ENCODE measurements around the gene NDST1.

The NDST1 gene

GRCh38 chr5:150489360-150490295 is 18.3 kb upstream of the NDST1 start:
- no peaks in the 10 kb centered on the region for H3K36me3 ChIP-seq (ENCODE audit: control insufficient read depth in 1 of 2, insufficient read depth in 2 of 2, low read length in 2 of 2)
- H3K4me1 ChIP-seq (ENCODE audit: control insufficient read depth in 1 of 2, insufficient read depth in 2 of 2, low read length in 2 of 2) = peaks cover 57 to 58% of the 10 kb centered on the region in 2 donors
- no peak overlapping the region for H3K4me3 ChIP-seq (ENCODE audit: low read depth in 1 of 2, low read length in 2 of 2)
- H3K9me3 ChIP-seq (ENCODE audit: control insufficient read depth in 1 of 2, low read length in 2 of 2) = no peaks in the 10 kb centered on the region
- H3K27ac ChIP-seq (ENCODE audit: low read depth, low read length) = peak overlapping the region; percentile 54
- peak overlapping the region in 1 of 2 donors; percentile 1 for H3K9ac ChIP-seq (ENCODE audit: low read depth in 1 of 2, low read length in 2 of 2)
- H3K27me3 ChIP-seq (ENCODE audit: control insufficient read depth in 1 of 2, insufficient read depth in 2 of 2, low read length in 2 of 2) = no peaks in the 10 kb centered on the region

- H3K9me3 ChIP-seq (ENCODE audit: control insufficient read depth in 1 of 2, low read length in 2 of 2) = no peaks in the 10 kb centered on the region
- H3K4me3 ChIP-seq (ENCODE audit: low read depth in 1 of 2, low read length in 2 of 2) = no peak overlapping the region
- H3K27ac ChIP-seq (ENCODE audit: low read depth, low read length) = no peak overlapping the region
- peaks cover 54 to 55% of the 10 kb centered on the region in 2 donors for H3K4me1 ChIP-seq (ENCODE audit: control insufficient read depth in 1 of 2, insufficient read depth in 2 of 2, low read length in 2 of 2)
- no peaks in the 10 kb centered on the region for H3K36me3 ChIP-seq (ENCODE audit: control insufficient read depth in 1 of 2, insufficient read depth in 2 of 2, low read length in 2 of 2)
- no peaks in the 10 kb centered on the region for H3K27me3 ChIP-seq (ENCODE audit: control insufficient read depth in 1 of 2, insufficient read depth in 2 of 2, low read length in 2 of 2)
- H3K9ac ChIP-seq (ENCODE audit: low read depth in 1 of 2, low read length in 2 of 2) = no peak overlapping the region
Measured at GRCh38 chr5:150490296-150490669, 17.6 kb upstream of the NDST1 start.

- H3K4me1 ChIP-seq (ENCODE audit: control insufficient read depth in 1 of 2, insufficient read depth in 2 of 2, low read length in 2 of 2) = peaks cover 52% of the 10 kb centered on the region in 2 donors
- H3K9me3 ChIP-seq (ENCODE audit: control insufficient read depth in 1 of 2, low read length in 2 of 2) = no peaks in the 10 kb centered on the region
- H3K4me3 ChIP-seq (ENCODE audit: low read depth in 1 of 2, low read length in 2 of 2) = no peak overlapping the region
- no peaks in the 10 kb centered on the region for H3K36me3 ChIP-seq (ENCODE audit: control insufficient read depth in 1 of 2, insufficient read depth in 2 of 2, low read length in 2 of 2)
- no peak overlapping the region for H3K27ac ChIP-seq (ENCODE audit: low read depth, low read length)
- H3K9ac ChIP-seq (ENCODE audit: low read depth in 1 of 2, low read length in 2 of 2) = no peak overlapping the region
- H3K27me3 ChIP-seq (ENCODE audit: control insufficient read depth in 1 of 2, insufficient read depth in 2 of 2, low read length in 2 of 2) = no peaks in the 10 kb centered on the region
Measured at GRCh38 chr5:150490754-150491153, 17.2 kb upstream of the NDST1 start.

- Histone ChIP-seq H3K27ac (ENCODE audit: low read depth, low read length) (no peak overlapping the region), H3K36me3 (ENCODE audit: control insufficient read depth in 1 of 2, insufficient read depth in 2 of 2, low read length in 2 of 2) (no peaks in the 10 kb centered on the region), H3K4me3 (ENCODE audit: low read depth in 1 of 2, low read length in 2 of 2) (no peak overlapping the region), H3K9ac (ENCODE audit: low read depth in 1 of 2, low read length in 2 of 2) (no peak overlapping the region), H3K27me3 (ENCODE audit: control insufficient read depth in 1 of 2, insufficient read depth in 2 of 2, low read length in 2 of 2) (no peaks in the 10 kb centered on the region), H3K4me1 (ENCODE audit: control insufficient read depth in 1 of 2, insufficient read depth in 2 of 2, low read length in 2 of 2) (peaks cover 51% of the 10 kb centered on the region in 2 donors), H3K9me3 (ENCODE audit: control insufficient read depth in 1 of 2, low read length in 2 of 2) (no peaks in the 10 kb centered on the region)
Measured at GRCh38 chr5:150491876-150492275, 16.1 kb upstream of the NDST1 start.

GRCh38 chr5:150492621-150493020 is 15.3 kb upstream of the NDST1 start:
- peaks cover 44 to 46% of the 10 kb centered on the region in 2 donors for H3K4me1 ChIP-seq (ENCODE audit: control insufficient read depth in 1 of 2, insufficient read depth in 2 of 2, low read length in 2 of 2)
- no peak overlapping the region for H3K27ac ChIP-seq (ENCODE audit: low read depth, low read length)
- H3K27me3 ChIP-seq (ENCODE audit: control insufficient read depth in 1 of 2, insufficient read depth in 2 of 2, low read length in 2 of 2) = no peaks in the 10 kb centered on the region
- no peaks in the 10 kb centered on the region for H3K9me3 ChIP-seq (ENCODE audit: control insufficient read depth in 1 of 2, low read length in 2 of 2)
- no peak overlapping the region for H3K9ac ChIP-seq (ENCODE audit: low read depth in 1 of 2, low read length in 2 of 2)
- no peaks in the 10 kb centered on the region for H3K36me3 ChIP-seq (ENCODE audit: control insufficient read depth in 1 of 2, insufficient read depth in 2 of 2, low read length in 2 of 2)
- no peak overlapping the region for H3K4me3 ChIP-seq (ENCODE audit: low read depth in 1 of 2, low read length in 2 of 2)

- H3K9ac ChIP-seq (ENCODE audit: low read depth in 1 of 2, low read length in 2 of 2) = no peak overlapping the region
- H3K27ac ChIP-seq (ENCODE audit: low read depth, low read length) = no peak overlapping the region
- peaks cover 42 to 43% of the 10 kb centered on the region in 2 donors for H3K4me1 ChIP-seq (ENCODE audit: control insufficient read depth in 1 of 2, insufficient read depth in 2 of 2, low read length in 2 of 2)
- H3K36me3 ChIP-seq (ENCODE audit: control insufficient read depth in 1 of 2, insufficient read depth in 2 of 2, low read length in 2 of 2) = no peaks in the 10 kb centered on the region
- H3K4me3 ChIP-seq (ENCODE audit: low read depth in 1 of 2, low read length in 2 of 2) = no peak overlapping the region
- H3K27me3 ChIP-seq (ENCODE audit: control insufficient read depth in 1 of 2, insufficient read depth in 2 of 2, low read length in 2 of 2) = no peaks in the 10 kb centered on the region
- H3K9me3 ChIP-seq (ENCODE audit: control insufficient read depth in 1 of 2, low read length in 2 of 2) = no peaks in the 10 kb centered on the region
Measured at GRCh38 chr5:150496098-150496497, 11.8 kb upstream of the NDST1 start.

- Histone ChIP-seq H3K27me3 (ENCODE audit: control insufficient read depth in 1 of 2, insufficient read depth in 2 of 2, low read length in 2 of 2) (no peaks in the 10 kb centered on the region), H3K9ac (ENCODE audit: low read depth in 1 of 2, low read length in 2 of 2) (no peak overlapping the region), H3K4me1 (ENCODE audit: control insufficient read depth in 1 of 2, insufficient read depth in 2 of 2, low read length in 2 of 2) (peaks cover 37 to 41% of the 10 kb centered on the region in 2 donors), H3K36me3 (ENCODE audit: control insufficient read depth in 1 of 2, insufficient read depth in 2 of 2, low read length in 2 of 2) (no peaks in the 10 kb centered on the region), H3K27ac (ENCODE audit: low read depth, low read length) (no peak overlapping the region), H3K9me3 (ENCODE audit: control insufficient read depth in 1 of 2, low read length in 2 of 2) (no peaks in the 10 kb centered on the region), H3K4me3 (ENCODE audit: low read depth in 1 of 2, low read length in 2 of 2) (no peak overlapping the region)
Measured at GRCh38 chr5:150496534-150496933, 11.4 kb upstream of the NDST1 start.

GRCh38 chr5:150497274-150497988 is 10.5 kb upstream of the NDST1 start:
- peaks cover 31 to 36% of the 10 kb centered on the region in 2 donors for H3K4me1 ChIP-seq (ENCODE audit: control insufficient read depth in 1 of 2, insufficient read depth in 2 of 2, low read length in 2 of 2)
- no peak overlapping the region for H3K9ac ChIP-seq (ENCODE audit: low read depth in 1 of 2, low read length in 2 of 2)
- H3K36me3 ChIP-seq (ENCODE audit: control insufficient read depth in 1 of 2, insufficient read depth in 2 of 2, low read length in 2 of 2) = no peaks in the 10 kb centered on the region
- no peak overlapping the region for H3K4me3 ChIP-seq (ENCODE audit: low read depth in 1 of 2, low read length in 2 of 2)
- no peaks in the 10 kb centered on the region for H3K9me3 ChIP-seq (ENCODE audit: control insufficient read depth in 1 of 2, low read length in 2 of 2)
- no peaks in the 10 kb centered on the region for H3K27me3 ChIP-seq (ENCODE audit: control insufficient read depth in 1 of 2, insufficient read depth in 2 of 2, low read length in 2 of 2)
- no peak overlapping the region for H3K27ac ChIP-seq (ENCODE audit: low read depth, low read length)

- Histone ChIP-seq H3K9me3 (ENCODE audit: control insufficient read depth in 1 of 2, low read length in 2 of 2) (no peaks in the 10 kb centered on the region), H3K27ac (ENCODE audit: low read depth, low read length) (no peak overlapping the region), H3K36me3 (ENCODE audit: control insufficient read depth in 1 of 2, insufficient read depth in 2 of 2, low read length in 2 of 2) (no peaks in the 10 kb centered on the region), H3K27me3 (ENCODE audit: control insufficient read depth in 1 of 2, insufficient read depth in 2 of 2, low read length in 2 of 2) (no peaks in the 10 kb centered on the region), H3K9ac (ENCODE audit: low read depth in 1 of 2, low read length in 2 of 2) (no peak overlapping the region), H3K4me1 (ENCODE audit: control insufficient read depth in 1 of 2, insufficient read depth in 2 of 2, low read length in 2 of 2) (peaks cover 31 to 36% of the 10 kb centered on the region in 2 donors), H3K4me3 (ENCODE audit: low read depth in 1 of 2, low read length in 2 of 2) (no peak overlapping the region)
Measured at GRCh38 chr5:150497989-150498317, 10.0 kb upstream of the NDST1 start.

- Histone ChIP-seq H3K4me1 (ENCODE audit: control insufficient read depth in 1 of 2, insufficient read depth in 2 of 2, low read length in 2 of 2) (peaks cover 32 to 40% of the 10 kb centered on the region in 2 donors), H3K9ac (ENCODE audit: low read depth in 1 of 2, low read length in 2 of 2) (peak overlapping the region in 1 of 2 donors; percentile 9), H3K9me3 (ENCODE audit: control insufficient read depth in 1 of 2, low read length in 2 of 2) (no peaks in the 10 kb centered on the region), H3K27ac (ENCODE audit: low read depth, low read length) (no peak overlapping the region), H3K36me3 (ENCODE audit: control insufficient read depth in 1 of 2, insufficient read depth in 2 of 2, low read length in 2 of 2) (no peaks in the 10 kb centered on the region), H3K27me3 (ENCODE audit: control insufficient read depth in 1 of 2, insufficient read depth in 2 of 2, low read length in 2 of 2) (no peaks in the 10 kb centered on the region), H3K4me3 (ENCODE audit: low read depth in 1 of 2, low read length in 2 of 2) (no peak overlapping the region)
Measured at GRCh38 chr5:150498501-150498900, 9.4 kb upstream of the NDST1 start.
